Measurements from ENCODE around the gene AACS.

AACS gene

GRCh38 chr12:125185740-125186470 is 120.7 kb downstream of the AACS start, which contains the start of gene TMEM132B:
Gene TMEM132B (plus strand): TSS chr12:125186386.
- DNase-seq: peak; percentile 57
- peak; percentile 57 for ATAC-seq

- ATAC-seq: no peak
Observed at GRCh38 chr12:125186471-125187147, 121.4 kb downstream of the AACS start.

GRCh38 chr12:125187148-125187745 is 122.0 kb downstream of the AACS start:
- DNase-seq (no peak), ATAC-seq (no peak)

More at GRCh38 chr12:125186471-125187147, 121.4 kb downstream of the AACS start:
- no peak for DNase-seq

- ATAC-seq: no peak
Observed at GRCh38 chr12:125187780-125188741, 122.8 kb downstream of the AACS start.

GRCh38 chr12:125189015-125189414 is 123.8 kb downstream of the AACS start:
- no peak for DNase-seq
- ATAC-seq: no peak

More at GRCh38 chr12:125187780-125188741, 122.8 kb downstream of the AACS start:
- no peak for DNase-seq

GRCh38 chr12:125189502-125189901 is 124.3 kb downstream of the AACS start:
- ATAC-seq: no peak
- DNase-seq: no peak

- ATAC-seq: no peak
- no peak for DNase-seq
Observed at GRCh38 chr12:125191361-125192087, 126.3 kb downstream of the AACS start.

- DNase-seq (no peak), ATAC-seq (no peak)
Observed at GRCh38 chr12:125192690-125193221, 127.5 kb downstream of the AACS start.

All from stimulated activated naive CD8-positive, alpha-beta T cell treated with anti-CD3 and anti-CD28 coated beads, Interleukin-15, Interleukin-2, amounts not matched to agents 100 U/mL and 50 U/mL, for 24 hours (primary cell).